ENCODE data around the gene AKT3. TPM values are rescaled to one million over a fixed set of nuclear protein-coding genes. Genes with fewer than 3 reads are reported as not detected.
A peak's percentile ranks its signal among the peaks of the same experiment; 100 is the strongest.
"Not testable (repeated sequence)": the region's sequence is repeated elsewhere in the genome, so short reads cannot be mapped to it uniquely, and the experiment has no call there.

Gene AKT3
- total RNA-seq, 1 donor from 2014 or later = 169 TPM

DNA sequence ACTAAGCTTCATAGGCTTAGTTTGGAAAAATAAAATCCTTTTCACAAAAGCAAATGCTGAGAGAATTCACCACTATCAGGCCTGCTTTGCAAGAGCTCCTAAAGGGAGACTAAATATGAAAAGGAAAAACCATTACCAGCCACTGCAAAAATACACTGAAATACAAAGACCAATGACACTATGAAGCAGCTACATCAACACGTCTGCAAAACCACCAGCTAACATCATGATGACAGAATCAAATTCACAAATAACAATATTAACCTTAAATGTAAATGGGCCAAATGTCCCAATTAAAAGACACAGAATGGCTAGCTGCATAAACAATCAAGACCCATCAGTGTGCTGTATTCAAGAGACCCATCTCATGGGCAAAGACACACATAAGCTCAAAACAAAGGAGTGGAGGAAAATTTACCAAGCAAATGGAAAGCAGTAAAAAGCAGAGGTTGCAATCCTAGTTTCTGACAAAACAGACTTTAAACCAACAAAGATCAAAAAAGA is 28.8 kb downstream of the AKT3 start:
- TF ChIP-seq, protein P1, sequence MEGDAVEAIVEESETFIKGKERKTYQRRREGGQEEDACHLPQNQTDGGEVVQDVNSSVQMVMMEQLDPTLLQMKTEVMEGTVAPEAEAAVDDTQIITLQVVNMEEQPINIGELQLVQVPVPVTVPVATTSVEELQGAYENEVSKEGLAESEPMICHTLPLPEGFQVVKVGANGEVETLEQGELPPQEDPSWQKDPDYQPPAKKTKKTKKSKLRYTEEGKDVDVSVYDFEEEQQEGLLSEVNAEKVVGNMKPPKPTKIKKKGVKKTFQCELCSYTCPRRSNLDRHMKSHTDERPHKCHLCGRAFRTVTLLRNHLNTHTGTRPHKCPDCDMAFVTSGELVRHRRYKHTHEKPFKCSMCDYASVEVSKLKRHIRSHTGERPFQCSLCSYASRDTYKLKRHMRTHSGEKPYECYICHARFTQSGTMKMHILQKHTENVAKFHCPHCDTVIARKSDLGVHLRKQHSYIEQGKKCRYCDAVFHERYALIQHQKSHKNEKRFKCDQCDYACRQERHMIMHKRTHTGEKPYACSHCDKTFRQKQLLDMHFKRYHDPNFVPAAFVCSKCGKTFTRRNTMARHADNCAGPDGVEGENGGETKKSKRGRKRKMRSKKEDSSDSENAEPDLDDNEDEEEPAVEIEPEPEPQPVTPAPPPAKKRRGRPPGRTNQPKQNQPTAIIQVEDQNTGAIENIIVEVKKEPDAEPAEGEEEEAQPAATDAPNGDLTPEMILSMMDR (IDR thresholded peaks at IDR 0.05; ENCODE audit: partially characterized antibody, unreplicated experiment) = no peak
- Mint-ChIP-seq H3K4me1 (ENCODE audit: low read depth, unreplicated experiment) (no peaks in the 10 kb centered on the region), H3K9me3 (ENCODE audit: unreplicated experiment) (peaks cover 19% of the 10 kb centered on the region), H3K36me3 (ENCODE audit: unreplicated experiment) (peaks cover 35% of the 10 kb centered on the region), H3K27me3 (ENCODE audit: unreplicated experiment) (peaks cover 3% of the 10 kb centered on the region), H3K27ac (ENCODE audit: unreplicated experiment) (no peak overlapping the region), H3K4me3 (ENCODE audit: unreplicated experiment) (no peak overlapping the region)
- DNase-seq = no peak

DNA sequence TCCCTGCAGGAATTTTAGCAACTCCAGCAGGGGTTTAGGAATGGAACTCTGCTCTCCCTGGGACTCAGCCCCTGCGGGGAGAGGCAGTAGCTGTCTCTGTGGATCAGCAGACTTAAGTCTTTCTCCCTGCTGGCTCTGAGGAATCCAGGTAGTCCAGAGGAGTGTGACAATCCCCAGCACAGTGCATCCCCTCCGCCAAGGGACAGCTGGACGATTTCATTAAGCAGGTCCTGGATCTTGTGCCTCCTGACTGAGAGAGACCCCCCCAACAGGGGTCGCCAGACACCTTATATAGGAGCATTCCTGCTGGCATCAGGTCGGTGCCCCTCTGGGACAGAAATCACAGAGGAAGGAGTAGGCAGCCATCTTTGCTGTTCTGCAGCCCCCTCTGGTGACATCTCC is 30.6 kb downstream of the AKT3 start:
- peaks cover 3% of the 10 kb centered on the region for H3K27me3 Mint-ChIP-seq (ENCODE audit: unreplicated experiment)
- H3K4me1 Mint-ChIP-seq (ENCODE audit: low read depth, unreplicated experiment) = no peaks in the 10 kb centered on the region
- H3K9me3 Mint-ChIP-seq (ENCODE audit: unreplicated experiment) = peaks cover 19% of the 10 kb centered on the region
- TF ChIP-seq, protein P1 (IDR thresholded peaks at IDR 0.05; ENCODE audit: partially characterized antibody, unreplicated experiment) = no peak
- peak overlapping the region; percentile 80 for H3K27ac Mint-ChIP-seq (ENCODE audit: unreplicated experiment)
- H3K36me3 Mint-ChIP-seq (ENCODE audit: unreplicated experiment) = peaks cover 34% of the 10 kb centered on the region
- no peak overlapping the region for H3K4me3 Mint-ChIP-seq (ENCODE audit: unreplicated experiment)
- DNase-seq = peak; percentile 34

GRCh38 chr1:243818978-243819377 is 31.1 kb downstream of the AKT3 start:
- H3K27me3 Mint-ChIP-seq (ENCODE audit: unreplicated experiment) = peaks cover 3% of the 10 kb centered on the region
- peak overlapping the region; percentile 80 for H3K27ac Mint-ChIP-seq (ENCODE audit: unreplicated experiment)
- TF ChIP-seq, protein P1 (IDR thresholded peaks at IDR 0.05; ENCODE audit: partially characterized antibody, unreplicated experiment) = no peak
- H3K9me3 Mint-ChIP-seq (ENCODE audit: unreplicated experiment) = peaks cover 19% of the 10 kb centered on the region
- H3K36me3 Mint-ChIP-seq (ENCODE audit: unreplicated experiment) = peaks cover 30% of the 10 kb centered on the region
- peak overlapping the region; percentile 17 for H3K4me3 Mint-ChIP-seq (ENCODE audit: unreplicated experiment)
- DNase-seq = peak; percentile 72
- H3K4me1 Mint-ChIP-seq (ENCODE audit: low read depth, unreplicated experiment) = no peaks in the 10 kb centered on the region

GRCh38 chr1:243814718-243815117 is 35.3 kb downstream of the AKT3 start:
- Mint-ChIP-seq H3K27ac (ENCODE audit: unreplicated experiment) (no peak overlapping the region), H3K36me3 (ENCODE audit: unreplicated experiment) (peaks cover 7% of the 10 kb centered on the region), H3K4me1 (ENCODE audit: low read depth, unreplicated experiment) (no peaks in the 10 kb centered on the region), H3K27me3 (ENCODE audit: unreplicated experiment) (peaks cover 4% of the 10 kb centered on the region), H3K4me3 (ENCODE audit: unreplicated experiment) (no peak overlapping the region), H3K9me3 (ENCODE audit: unreplicated experiment) (peaks cover 4% of the 10 kb centered on the region)
- DNase-seq = no peak
- TF ChIP-seq, protein P1 (IDR thresholded peaks at IDR 0.05; ENCODE audit: partially characterized antibody, unreplicated experiment) = no peak

DNA sequence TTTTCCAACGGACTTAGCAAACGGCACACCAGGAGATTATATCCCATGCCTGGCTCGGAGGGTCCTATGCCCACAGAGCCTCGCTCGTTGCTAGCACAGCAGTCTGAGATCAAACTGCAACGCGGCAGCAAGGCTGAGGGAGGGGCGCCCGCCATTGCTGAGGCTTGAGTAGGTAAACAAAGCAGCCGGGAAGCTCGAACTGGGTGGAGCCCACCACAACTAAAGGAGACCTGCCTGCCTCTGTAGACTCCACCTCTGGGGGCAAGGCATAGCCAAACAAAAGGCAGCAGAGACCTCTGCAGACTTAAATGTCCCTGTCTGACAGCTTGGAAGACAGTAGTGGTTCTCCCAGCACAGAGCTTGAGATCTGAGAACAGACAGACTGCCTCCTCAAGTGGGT is 42.7 kb downstream of the AKT3 start:
- not testable (repeated sequence) for H3K4me3 Mint-ChIP-seq (ENCODE audit: unreplicated experiment); H3K27ac Mint-ChIP-seq (ENCODE audit: unreplicated experiment); H3K4me1 Mint-ChIP-seq (ENCODE audit: low read depth, unreplicated experiment); DNase-seq; H3K27me3 Mint-ChIP-seq (ENCODE audit: unreplicated experiment)
- peaks cover 22% of the 10 kb centered on the region for H3K36me3 Mint-ChIP-seq (ENCODE audit: unreplicated experiment)
- H3K9me3 Mint-ChIP-seq (ENCODE audit: unreplicated experiment) = peaks cover 10% of the 10 kb centered on the region

Measured in glutamatergic neuron (in vitro differentiated cells).